Esophagus squamous epithelium (tissue), 5 donors: ENCODE measurements around the gene BRPF3. TPM values are rescaled to one million over a fixed set of nuclear protein-coding genes. Genes with fewer than 3 reads are reported as not detected.

ENCODE experiments used
- DNase-seq: peaks from one replicate; lab custom pipeline; 2025; lab: John Stamatoyannopoulos, UW
- H3K27ac ChIP-seq, 4 donors: fragments of 200-600 bp; sonication (generic); one replicate each; pipeline ENCODE4 v1.5.1; 2016 to 2019; ENCODE audit warnings: mild to moderate bottlenecking in 1 of 4
- H3K27me3 ChIP-seq, 4 donors: fragments of 200-600 bp; sonication (generic); 1 replicate in 3 of 4; 2 replicates in 1 of 4; pipeline versions ENCODE4 v1.5.1 to v1.6.0; 2017 to 2021; ENCODE audit warnings: antibody characterized with exemption in 1 of 4
- H3K36me3 ChIP-seq, 3 donors: fragments of 200-600 bp; sonication (generic); one replicate each; pipeline ENCODE4 v1.5.1; 2016 to 2019
- H3K4me1 ChIP-seq, 3 donors: fragments of 200-600 bp; sonication (generic); one replicate each; pipeline ENCODE4 v1.5.1; 2017 to 2019
- H3K4me3 ChIP-seq, 4 donors: fragments of 200-600 bp; sonication (generic); 1 replicate in 3 of 4; 2 replicates in 1 of 4; pipeline ENCODE4 v1.5.1; 2016 to 2019; ENCODE audit warnings: mild to moderate bottlenecking in 2 of 4, moderate library complexity in 1 of 4
- H3K9me3 ChIP-seq, 3 donors: fragments of 200-600 bp; sonication (generic); one replicate each; pipeline ENCODE4 v1.5.1; 2016 to 2019
- POLR2A ChIP-seq, 4 donors: fragments of 450-650 bp; IDR thresholded peaks; one replicate each; pipeline ENCODE4 v1.6.1; 2017; ENCODE audit warnings: antibody characterized with exemption in 4 of 4, mild to moderate bottlenecking in 4 of 4, moderate library complexity in 3 of 4
- WGBS, 2 donors: methylation state at CpG; one replicate each; pipeline ENCODE4 v1.1.5; 2018; 5-methylcytosine and 5-hydroxymethylcytosine counted together
- intact Hi-C: fragments of 100-400 bp; cut with DNase I; formaldehyde crosslinking; loops from one replicate; pipeline ENCODE4 v1.15.0; 2022
- total RNA-seq, 4 donors: library from RNA; depleted of rRNA; stranded (reverse); fragments of >200 nt; gene quantifications; one replicate each; pipeline ENCODE4 v1.1.0, GENCODE V29; 2016
- TF ChIP-seq, protein P1 (sequence below), 6 experiments: fragments of 450-650 bp in 4 of 6; fragments of 200-600 bp in 2 of 6; sonication (generic) in 2 of 6; IDR thresholded peaks; one replicate each; pipeline ENCODE4 v1.5.1; 2016 to 2019; ENCODE audit warnings: antibody characterized with exemption in 6 of 6, mild to moderate bottlenecking in 4 of 6, moderate library complexity in 4 of 6
- donor health status: DM: yes; HTN: yes; CAD: no.

The BRPF3 gene
- total RNA-seq, 4 donors from 2014 or later: 6.3 to 16.8 (median 9.9) TPM

DNA sequence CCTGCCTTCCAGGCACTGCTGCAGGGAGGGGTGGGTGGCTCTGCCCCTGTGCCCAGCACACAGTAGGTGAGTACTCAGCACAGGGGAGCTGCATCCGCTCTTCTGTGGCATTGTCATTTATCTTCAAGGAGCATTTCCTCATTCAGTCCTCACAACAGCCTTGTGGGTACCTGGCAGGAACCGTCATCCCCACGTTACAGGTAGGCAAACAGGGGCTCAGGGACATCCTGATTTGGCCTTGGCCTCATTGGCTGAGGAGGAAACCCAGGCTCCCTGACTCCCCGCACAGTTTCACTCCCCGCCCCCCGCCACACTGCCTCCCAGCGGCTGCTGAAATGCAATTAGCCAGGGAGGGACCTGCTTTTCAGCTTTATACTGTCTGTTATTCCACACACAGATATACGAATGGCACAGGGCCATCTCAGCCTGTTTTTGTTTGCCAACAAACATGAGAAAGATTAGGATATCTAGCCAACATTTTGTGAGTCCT is 49.1 kb downstream of the BRPF3 start:
- intact Hi-C loops: no loop called here
- no peak for DNase-seq
- no peaks in the 10 kb centered on the region for H3K27me3 ChIP-seq
- TF ChIP-seq, protein P1, sequence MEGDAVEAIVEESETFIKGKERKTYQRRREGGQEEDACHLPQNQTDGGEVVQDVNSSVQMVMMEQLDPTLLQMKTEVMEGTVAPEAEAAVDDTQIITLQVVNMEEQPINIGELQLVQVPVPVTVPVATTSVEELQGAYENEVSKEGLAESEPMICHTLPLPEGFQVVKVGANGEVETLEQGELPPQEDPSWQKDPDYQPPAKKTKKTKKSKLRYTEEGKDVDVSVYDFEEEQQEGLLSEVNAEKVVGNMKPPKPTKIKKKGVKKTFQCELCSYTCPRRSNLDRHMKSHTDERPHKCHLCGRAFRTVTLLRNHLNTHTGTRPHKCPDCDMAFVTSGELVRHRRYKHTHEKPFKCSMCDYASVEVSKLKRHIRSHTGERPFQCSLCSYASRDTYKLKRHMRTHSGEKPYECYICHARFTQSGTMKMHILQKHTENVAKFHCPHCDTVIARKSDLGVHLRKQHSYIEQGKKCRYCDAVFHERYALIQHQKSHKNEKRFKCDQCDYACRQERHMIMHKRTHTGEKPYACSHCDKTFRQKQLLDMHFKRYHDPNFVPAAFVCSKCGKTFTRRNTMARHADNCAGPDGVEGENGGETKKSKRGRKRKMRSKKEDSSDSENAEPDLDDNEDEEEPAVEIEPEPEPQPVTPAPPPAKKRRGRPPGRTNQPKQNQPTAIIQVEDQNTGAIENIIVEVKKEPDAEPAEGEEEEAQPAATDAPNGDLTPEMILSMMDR (IDR thresholded peaks at IDR 0.05): peak in 1 of 6 experiments; percentile 14
- no peak for TF ChIP-seq POLR2A (IDR thresholded peaks at IDR 0.05)
- WGBS, 2 donors: 60 to 87% methylated on average over 3 to 7 of the region's 8 CpGs
- peaks cover 0 to 39% (median 4%) of the 10 kb centered on the region in 3 donors for H3K4me1 ChIP-seq
- H3K4me3 ChIP-seq: no peak overlapping the region
- H3K9me3 ChIP-seq: no peaks in the 10 kb centered on the region
- H3K27ac ChIP-seq: no peak overlapping the region
- H3K36me3 ChIP-seq: no peaks in the 10 kb centered on the region

DNA sequence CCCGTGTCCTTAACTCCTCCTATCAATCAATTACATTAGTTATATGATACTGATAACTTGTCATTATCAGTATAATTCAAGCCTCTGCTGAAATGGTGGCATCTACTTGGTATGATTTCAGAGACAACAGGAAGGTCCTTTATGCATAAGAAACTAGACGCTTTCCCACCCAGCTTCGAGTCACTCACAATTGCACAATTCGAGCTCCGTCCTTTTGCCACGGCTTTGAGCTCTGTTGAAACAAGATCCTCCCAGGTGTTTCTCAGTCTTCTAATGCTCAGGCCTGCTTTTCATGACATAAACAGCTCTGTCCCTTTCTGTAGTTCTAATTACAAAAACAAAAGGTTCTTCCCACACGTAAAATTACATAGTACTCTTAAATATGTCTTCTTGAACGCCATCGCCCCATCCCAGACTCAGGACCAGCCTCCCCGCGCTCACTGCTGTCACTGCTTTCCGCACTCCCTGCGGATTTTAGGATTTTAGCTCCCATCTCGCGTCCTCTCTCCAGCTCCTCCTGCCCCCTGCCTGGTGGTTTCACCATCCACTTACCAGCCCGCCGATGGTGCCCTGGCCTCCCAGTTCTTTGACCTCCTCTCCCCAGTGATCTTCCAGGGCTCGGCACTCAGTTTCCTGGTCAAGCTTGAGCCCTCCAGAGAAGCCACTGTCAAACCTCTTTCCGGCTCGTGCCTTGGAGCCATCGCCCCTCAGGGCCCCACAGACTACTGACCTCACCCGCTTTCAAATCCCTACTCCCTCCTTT is 50.1 kb downstream of the BRPF3 start:
- TF ChIP-seq, protein P1 (IDR thresholded peaks at IDR 0.05): no peak
- TF ChIP-seq POLR2A (IDR thresholded peaks at IDR 0.05): no peak
- 75 to 80% methylated on average over 21 to 22 of the region's 22 CpGs for WGBS, 2 donors
- Histone ChIP-seq H3K27me3 (no peaks in the 10 kb centered on the region), H3K4me3 (no peak overlapping the region), H3K27ac (peak overlapping the region in 1 of 4 donors; percentile 44), H3K36me3 (no peaks in the 10 kb centered on the region), H3K9me3 (no peaks in the 10 kb centered on the region), H3K4me1 (peaks cover 0 to 38% (median 0%) of the 10 kb centered on the region in 3 donors)
- no peak for DNase-seq
- intact Hi-C loops: no loop called here

GRCh38 chr6:36247693-36248092 is 51.1 kb downstream of the BRPF3 start:
- Histone ChIP-seq H3K36me3 (no peaks in the 10 kb centered on the region), H3K4me3 (no peak overlapping the region), H3K27me3 (no peaks in the 10 kb centered on the region), H3K9me3 (no peaks in the 10 kb centered on the region), H3K27ac (peak overlapping the region in 1 of 4 donors; percentile 44), H3K4me1 (peaks cover 0 to 38% (median 0%) of the 10 kb centered on the region in 3 donors)
- no peak for DNase-seq
- TF ChIP-seq, protein P1 (IDR thresholded peaks at IDR 0.05): no peak
- WGBS, 2 donors: 55 to 57% methylated on average over 4 to 6 of the region's 6 CpGs
- intact Hi-C loops: no loop called here

GRCh38 chr6:36248980-36249379 is 52.4 kb downstream of the BRPF3 start:
- no peak overlapping the region for H3K27ac ChIP-seq
- H3K27me3 ChIP-seq: no peaks in the 10 kb centered on the region
- intact Hi-C loops: no loop called here
- 64 to 65% methylated on average over 1 of the region's 1 CpG for WGBS, 2 donors
- no peak for TF ChIP-seq POLR2A (IDR thresholded peaks at IDR 0.05)
- TF ChIP-seq, protein P1 (IDR thresholded peaks at IDR 0.05): no peak
- H3K4me3 ChIP-seq: no peak overlapping the region
- no peaks in the 10 kb centered on the region for H3K9me3 ChIP-seq
- peaks cover 0 to 38% (median 0%) of the 10 kb centered on the region in 3 donors for H3K4me1 ChIP-seq
- no peaks in the 10 kb centered on the region for H3K36me3 ChIP-seq
- DNase-seq: no peak

GRCh38 chr6:36249536-36249935 is 53.0 kb downstream of the BRPF3 start:
- 79 to 86% methylated on average over 5 of the region's 5 CpGs for WGBS, 2 donors
- TF ChIP-seq, protein P1 (IDR thresholded peaks at IDR 0.05): no peak
- TF ChIP-seq POLR2A (IDR thresholded peaks at IDR 0.05): no peak
- no peaks in the 10 kb centered on the region for H3K36me3 ChIP-seq
- H3K27me3 ChIP-seq: no peaks in the 10 kb centered on the region
- intact Hi-C loops: no loop called here
- H3K9me3 ChIP-seq: no peaks in the 10 kb centered on the region
- H3K4me1 ChIP-seq: peaks cover 0 to 38% (median 0%) of the 10 kb centered on the region in 3 donors
- H3K27ac ChIP-seq: no peak overlapping the region
- DNase-seq: no peak
- no peak overlapping the region for H3K4me3 ChIP-seq
